WTC11 (cell line): ENCODE data around the gene AP3M1. TPM values are rescaled to one million over a fixed set of nuclear protein-coding genes. Genes with fewer than 3 reads are reported as not detected.

Experiments used
- ATAC-seq: fragments of 200-7000 bp; cut with Tn5 transposase; 2 replicates; pipeline ENCODE4 v1.10.0; 2021; ENCODE audit warnings: mild to moderate bottlenecking, moderate library complexity
- CTCF ChIA-PET: fragments of 300-600 bp; sonication (Branson Sonifier 250); formaldehyde crosslinking; loops from one replicate; lab custom pipeline; 2021; ENCODE audit warnings: antibody characterized with exemption; lab: Charles Lee
- POLR2A ChIA-PET: fragments of 350-600 bp; sonication (Branson Sonifier 250); formaldehyde crosslinking; loops from one replicate; lab custom pipeline; 2021; ENCODE audit warnings: antibody characterized with exemption; lab: Charles Lee
- DNase-seq: peaks from one replicate; pipeline ENCODE4 v3.0.0; 2021; ENCODE audit warnings: low spot score
- H3K27ac Mint-ChIP-seq: 2 replicates; pipeline ENCODE4 v1.8.0; 2021; ENCODE audit warnings: mixed read lengths
- H3K27me3 Mint-ChIP-seq: 2 replicates; pipeline ENCODE4 v1.8.0; 2021; ENCODE audit warnings: low read depth, mild to moderate bottlenecking, moderate library complexity, mixed read lengths
- H3K36me3 Mint-ChIP-seq: 2 replicates; pipeline ENCODE4 v1.8.0; 2021; ENCODE audit warnings: mixed read lengths
- H3K4me1 Mint-ChIP-seq: 2 replicates; pipeline ENCODE4 v1.8.0; 2022; ENCODE audit warnings: mixed read lengths
- H3K4me3 Mint-ChIP-seq: 2 replicates; pipeline ENCODE4 v1.8.0; 2021; ENCODE audit warnings: mild to moderate bottlenecking, moderate library complexity, mixed read lengths
- H3K9me3 Mint-ChIP-seq: 2 replicates; pipeline ENCODE4 v1.8.0; 2021; ENCODE audit warnings: mixed read lengths
- GABPB1 ChIP-seq: sonication (generic); formaldehyde crosslinking; IDR thresholded peaks from 2 replicates; pipeline ENCODE4 v1.8.1; 2023; ENCODE audit warnings: mild to moderate bottlenecking, missing genetic modification reagents
- TEAD4 ChIP-seq: sonication (generic); formaldehyde crosslinking; IDR thresholded peaks from 2 replicates; pipeline ENCODE4 v1.8.0; 2022; ENCODE audit warnings: mild to moderate bottlenecking, missing genetic modification reagents
- TP53 ChIP-seq: sonication (generic); formaldehyde crosslinking; IDR thresholded peaks from 2 replicates; pipeline ENCODE4 v1.8.1; 2023; ENCODE audit warnings: mild to moderate bottlenecking, missing genetic modification reagents
- ZNF219 ChIP-seq: sonication (generic); formaldehyde crosslinking; IDR thresholded peaks from 2 replicates; pipeline ENCODE4 v1.8.0; 2023; ENCODE audit warnings: missing genetic modification reagents, mild to moderate bottlenecking, borderline replicate concordance
- total RNA-seq: library from RNA; stranded (reverse); gene quantifications from 3 replicates; pipeline ENCODE4 v1.2.3, GENCODE V29; 2021
- TF ChIP-seq, protein P1 (sequence below): sonication (generic); formaldehyde crosslinking; IDR thresholded peaks from 2 replicates; pipeline ENCODE4 v1.8.0; 2022; ENCODE audit warnings: missing genetic modification reagents
- TF ChIP-seq, protein P2 (sequence below): sonication (generic); formaldehyde crosslinking; IDR thresholded peaks from 2 replicates; pipeline ENCODE4 v1.8.1; 2022; ENCODE audit warnings: mild to moderate bottlenecking, moderate library complexity, missing genetic modification reagents
- TF ChIP-seq, protein P3 (sequence below): sonication (generic); formaldehyde crosslinking; IDR thresholded peaks from 2 replicates; pipeline ENCODE4 v1.8.1; 2023; ENCODE audit warnings: mild to moderate bottlenecking, missing genetic modification reagents
- TF ChIP-seq, protein P4 (sequence below): sonication (generic); formaldehyde crosslinking; IDR thresholded peaks from 2 replicates; pipeline ENCODE4 v1.8.1; 2022; ENCODE audit warnings: missing genetic modification reagents, borderline replicate concordance
- TF ChIP-seq, protein P5 (sequence below): sonication (generic); formaldehyde crosslinking; conservative IDR thresholded peaks from 2 replicates; pipeline ENCODE4 v1.8.1; 2023; ENCODE audit warnings: mild to moderate bottlenecking, low read depth, missing genetic modification reagents, moderate library complexity
- TF ChIP-seq, protein P6 (sequence below): sonication (generic); formaldehyde crosslinking; IDR thresholded peaks from 2 replicates; pipeline ENCODE4 v1.8.0; 2023; ENCODE audit warnings: missing genetic modification reagents

Gene AP3M1
- total RNA-seq, 1 experiment from 2014 or later, result 37.3 TPM

DNA sequence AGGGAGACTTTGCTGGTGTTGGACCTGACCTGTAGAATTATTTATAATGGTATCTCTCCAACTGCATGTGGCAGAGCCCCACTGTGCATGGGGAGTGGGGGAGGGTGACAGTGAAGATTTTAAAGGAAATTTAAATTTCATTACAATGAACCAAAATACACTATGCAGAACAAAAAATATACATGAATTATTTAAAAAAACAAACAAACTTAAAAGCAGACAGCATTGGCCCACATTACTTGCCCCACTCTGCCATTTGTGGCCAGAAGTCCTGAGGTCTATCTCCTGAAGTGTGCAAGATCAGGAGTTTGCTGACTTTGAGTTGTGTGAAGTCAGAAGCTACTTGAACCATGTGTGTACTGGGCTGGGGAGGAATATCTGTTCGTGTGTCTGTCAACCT is 40.5 kb downstream of the AP3M1 start (continued):
- TF ChIP-seq, protein P1, sequence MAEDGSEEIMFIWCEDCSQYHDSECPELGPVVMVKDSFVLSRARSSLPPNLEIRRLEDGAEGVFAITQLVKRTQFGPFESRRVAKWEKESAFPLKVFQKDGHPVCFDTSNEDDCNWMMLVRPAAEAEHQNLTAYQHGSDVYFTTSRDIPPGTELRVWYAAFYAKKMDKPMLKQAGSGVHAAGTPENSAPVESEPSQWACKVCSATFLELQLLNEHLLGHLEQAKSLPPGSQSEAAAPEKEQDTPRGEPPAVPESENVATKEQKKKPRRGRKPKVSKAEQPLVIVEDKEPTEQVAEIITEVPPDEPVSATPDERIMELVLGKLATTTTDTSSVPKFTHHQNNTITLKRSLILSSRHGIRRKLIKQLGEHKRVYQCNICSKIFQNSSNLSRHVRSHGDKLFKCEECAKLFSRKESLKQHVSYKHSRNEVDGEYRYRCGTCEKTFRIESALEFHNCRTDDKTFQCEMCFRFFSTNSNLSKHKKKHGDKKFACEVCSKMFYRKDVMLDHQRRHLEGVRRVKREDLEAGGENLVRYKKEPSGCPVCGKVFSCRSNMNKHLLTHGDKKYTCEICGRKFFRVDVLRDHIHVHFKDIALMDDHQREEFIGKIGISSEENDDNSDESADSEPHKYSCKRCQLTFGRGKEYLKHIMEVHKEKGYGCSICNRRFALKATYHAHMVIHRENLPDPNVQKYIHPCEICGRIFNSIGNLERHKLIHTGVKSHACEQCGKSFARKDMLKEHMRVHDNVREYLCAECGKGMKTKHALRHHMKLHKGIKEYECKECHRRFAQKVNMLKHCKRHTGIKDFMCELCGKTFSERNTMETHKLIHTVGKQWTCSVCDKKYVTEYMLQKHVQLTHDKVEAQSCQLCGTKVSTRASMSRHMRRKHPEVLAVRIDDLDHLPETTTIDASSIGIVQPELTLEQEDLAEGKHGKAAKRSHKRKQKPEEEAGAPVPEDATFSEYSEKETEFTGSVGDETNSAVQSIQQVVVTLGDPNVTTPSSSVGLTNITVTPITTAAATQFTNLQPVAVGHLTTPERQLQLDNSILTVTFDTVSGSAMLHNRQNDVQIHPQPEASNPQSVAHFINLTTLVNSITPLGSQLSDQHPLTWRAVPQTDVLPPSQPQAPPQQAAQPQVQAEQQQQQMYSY, result no peak
- TF ChIP-seq, protein P2, sequence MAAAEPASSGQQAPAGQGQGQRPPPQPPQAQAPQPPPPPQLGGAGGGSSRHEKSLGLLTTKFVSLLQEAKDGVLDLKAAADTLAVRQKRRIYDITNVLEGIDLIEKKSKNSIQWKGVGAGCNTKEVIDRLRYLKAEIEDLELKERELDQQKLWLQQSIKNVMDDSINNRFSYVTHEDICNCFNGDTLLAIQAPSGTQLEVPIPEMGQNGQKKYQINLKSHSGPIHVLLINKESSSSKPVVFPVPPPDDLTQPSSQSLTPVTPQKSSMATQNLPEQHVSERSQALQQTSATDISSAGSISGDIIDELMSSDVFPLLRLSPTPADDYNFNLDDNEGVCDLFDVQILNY (CRISPR knock-in tag), result no peak
- TF ChIP-seq GABPB1 (CRISPR knock-in tag) (no peak), TEAD4 (CRISPR knock-in tag) (no peak), ZNF219 (no peak)
- TF ChIP-seq, protein P3, sequence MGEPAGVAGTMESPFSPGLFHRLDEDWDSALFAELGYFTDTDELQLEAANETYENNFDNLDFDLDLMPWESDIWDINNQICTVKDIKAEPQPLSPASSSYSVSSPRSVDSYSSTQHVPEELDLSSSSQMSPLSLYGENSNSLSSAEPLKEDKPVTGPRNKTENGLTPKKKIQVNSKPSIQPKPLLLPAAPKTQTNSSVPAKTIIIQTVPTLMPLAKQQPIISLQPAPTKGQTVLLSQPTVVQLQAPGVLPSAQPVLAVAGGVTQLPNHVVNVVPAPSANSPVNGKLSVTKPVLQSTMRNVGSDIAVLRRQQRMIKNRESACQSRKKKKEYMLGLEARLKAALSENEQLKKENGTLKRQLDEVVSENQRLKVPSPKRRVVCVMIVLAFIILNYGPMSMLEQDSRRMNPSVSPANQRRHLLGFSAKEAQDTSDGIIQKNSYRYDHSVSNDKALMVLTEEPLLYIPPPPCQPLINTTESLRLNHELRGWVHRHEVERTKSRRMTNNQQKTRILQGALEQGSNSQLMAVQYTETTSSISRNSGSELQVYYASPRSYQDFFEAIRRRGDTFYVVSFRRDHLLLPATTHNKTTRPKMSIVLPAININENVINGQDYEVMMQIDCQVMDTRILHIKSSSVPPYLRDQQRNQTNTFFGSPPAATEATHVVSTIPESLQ (CRISPR knock-in tag), result no peak
- TF ChIP-seq, protein P4, sequence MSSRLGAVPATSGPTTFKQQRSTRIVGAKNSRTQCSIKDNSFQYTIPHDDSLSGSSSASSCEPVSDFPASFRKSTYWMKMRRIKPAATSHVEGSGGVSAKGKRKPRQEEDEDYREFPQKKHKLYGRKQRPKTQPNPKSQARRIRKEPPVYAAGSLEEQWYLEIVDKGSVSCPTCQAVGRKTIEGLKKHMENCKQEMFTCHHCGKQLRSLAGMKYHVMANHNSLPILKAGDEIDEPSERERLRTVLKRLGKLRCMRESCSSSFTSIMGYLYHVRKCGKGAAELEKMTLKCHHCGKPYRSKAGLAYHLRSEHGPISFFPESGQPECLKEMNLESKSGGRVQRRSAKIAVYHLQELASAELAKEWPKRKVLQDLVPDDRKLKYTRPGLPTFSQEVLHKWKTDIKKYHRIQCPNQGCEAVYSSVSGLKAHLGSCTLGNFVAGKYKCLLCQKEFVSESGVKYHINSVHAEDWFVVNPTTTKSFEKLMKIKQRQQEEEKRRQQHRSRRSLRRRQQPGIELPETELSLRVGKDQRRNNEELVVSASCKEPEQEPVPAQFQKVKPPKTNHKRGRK (CRISPR knock-in tag), result no peak
- TF ChIP-seq, protein P5, sequence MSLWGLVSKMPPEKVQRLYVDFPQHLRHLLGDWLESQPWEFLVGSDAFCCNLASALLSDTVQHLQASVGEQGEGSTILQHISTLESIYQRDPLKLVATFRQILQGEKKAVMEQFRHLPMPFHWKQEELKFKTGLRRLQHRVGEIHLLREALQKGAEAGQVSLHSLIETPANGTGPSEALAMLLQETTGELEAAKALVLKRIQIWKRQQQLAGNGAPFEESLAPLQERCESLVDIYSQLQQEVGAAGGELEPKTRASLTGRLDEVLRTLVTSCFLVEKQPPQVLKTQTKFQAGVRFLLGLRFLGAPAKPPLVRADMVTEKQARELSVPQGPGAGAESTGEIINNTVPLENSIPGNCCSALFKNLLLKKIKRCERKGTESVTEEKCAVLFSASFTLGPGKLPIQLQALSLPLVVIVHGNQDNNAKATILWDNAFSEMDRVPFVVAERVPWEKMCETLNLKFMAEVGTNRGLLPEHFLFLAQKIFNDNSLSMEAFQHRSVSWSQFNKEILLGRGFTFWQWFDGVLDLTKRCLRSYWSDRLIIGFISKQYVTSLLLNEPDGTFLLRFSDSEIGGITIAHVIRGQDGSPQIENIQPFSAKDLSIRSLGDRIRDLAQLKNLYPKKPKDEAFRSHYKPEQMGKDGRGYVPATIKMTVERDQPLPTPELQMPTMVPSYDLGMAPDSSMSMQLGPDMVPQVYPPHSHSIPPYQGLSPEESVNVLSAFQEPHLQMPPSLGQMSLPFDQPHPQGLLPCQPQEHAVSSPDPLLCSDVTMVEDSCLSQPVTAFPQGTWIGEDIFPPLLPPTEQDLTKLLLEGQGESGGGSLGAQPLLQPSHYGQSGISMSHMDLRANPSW, result no peak
- TF ChIP-seq, protein P6, sequence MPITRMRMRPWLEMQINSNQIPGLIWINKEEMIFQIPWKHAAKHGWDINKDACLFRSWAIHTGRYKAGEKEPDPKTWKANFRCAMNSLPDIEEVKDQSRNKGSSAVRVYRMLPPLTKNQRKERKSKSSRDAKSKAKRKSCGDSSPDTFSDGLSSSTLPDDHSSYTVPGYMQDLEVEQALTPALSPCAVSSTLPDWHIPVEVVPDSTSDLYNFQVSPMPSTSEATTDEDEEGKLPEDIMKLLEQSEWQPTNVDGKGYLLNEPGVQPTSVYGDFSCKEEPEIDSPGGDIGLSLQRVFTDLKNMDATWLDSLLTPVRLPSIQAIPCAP (CRISPR knock-in tag), result no peak

DNA sequence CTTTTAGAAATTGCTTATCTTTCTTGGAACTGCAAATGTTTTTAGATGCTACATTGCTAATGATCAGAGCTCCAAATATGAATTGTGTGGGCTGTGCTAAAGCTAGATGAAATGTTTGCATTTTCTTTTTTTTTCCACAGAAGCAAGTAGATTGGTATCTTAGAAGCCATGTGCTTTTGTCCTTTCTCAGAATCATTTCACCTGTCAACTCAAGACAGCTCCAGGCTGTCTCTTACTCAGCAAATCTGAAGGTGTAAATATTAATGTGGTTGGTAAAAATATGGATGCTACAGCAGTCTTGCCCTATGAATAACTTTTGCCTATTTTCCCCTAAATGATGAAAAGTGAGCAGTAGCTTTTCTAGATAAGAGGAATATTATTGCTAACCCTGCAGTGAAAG is 41.2 kb downstream of the AP3M1 start:
- no peak for DNase-seq
- ATAC-seq, result no peak
- POLR2A ChIA-PET, result interaction anchor here (0.6 kb wide), 1 partner anchor 33 kb away, joined by 3 read pairs; no protein-coding TSS in a partner anchor
- H3K9me3 Mint-ChIP-seq, result no peaks in the 10 kb centered on the region
- H3K27me3 Mint-ChIP-seq, result no peaks in the 10 kb centered on the region
- TF ChIP-seq, protein P5, result no peak
- no peak for TF ChIP-seq TP53
- H3K36me3 Mint-ChIP-seq, result peaks cover 91% of the 10 kb centered on the region
- H3K27ac Mint-ChIP-seq, result no peak overlapping the region
- CTCF ChIA-PET, result interaction anchor here (1.2 to 2.1 kb wide), 2 partner anchors 28 to 29 kb away, joined by 4 to 6 read pairs; no protein-coding TSS in a partner anchor
- no peak overlapping the region for H3K4me3 Mint-ChIP-seq
- no peaks in the 10 kb centered on the region for H3K4me1 Mint-ChIP-seq
